ENCODE results near the gene ODAPH.

ODAPH gene

GRCh38 chr4:75552452-75552851, 3.4 kb upstream of the ODAPH start:
- no peak overlapping the region for H2AK5ac ChIP-seq (ENCODE audit: low read depth, low read length)
- H3K4me2 ChIP-seq (ENCODE audit: insufficient read depth, low read length, poor library complexity, severe bottlenecking), result no peak overlapping the region
- H2BK5ac ChIP-seq (ENCODE audit: low read length), result no peak overlapping the region
- H3K14ac ChIP-seq (ENCODE audit: low read length), result no peak overlapping the region
- no peak overlapping the region for H3K23ac ChIP-seq (ENCODE audit: low read depth, low read length, poor library complexity)
- H2BK120ac ChIP-seq (ENCODE audit: low read depth, low read length), result no peak overlapping the region
- no peak overlapping the region for H3K27ac ChIP-seq (replicated peaks; ENCODE audit: low read length)
- no peak overlapping the region for H3K18ac ChIP-seq (ENCODE audit: low read length)
- H2AFZ ChIP-seq (ENCODE audit: low read length), result no peak overlapping the region
- H4K91ac ChIP-seq (ENCODE audit: low read depth, low read length, poor library complexity), result no peak overlapping the region
- H3K4ac ChIP-seq (ENCODE audit: low read length), result no peak overlapping the region
- H3K4me3 ChIP-seq (ENCODE audit: low read length in 2 of 2), result no peak overlapping the region
- H4K8ac ChIP-seq (ENCODE audit: low read depth, low read length), result no peak overlapping the region
- H3K4me1 ChIP-seq (ENCODE audit: control insufficient read depth in 2 of 2, insufficient read depth in 1 of 2, low read depth in 1 of 2, low read length in 2 of 2), result peaks cover 5 to 6% of the 10 kb centered on the region in 2 donors
- no peak overlapping the region for H2BK12ac ChIP-seq (ENCODE audit: low read length)
- DNase-seq (ENCODE audit: low spot score), result no peak
- H2BK15ac ChIP-seq (ENCODE audit: low read length), result no peak overlapping the region
- no peak overlapping the region for H3K9ac ChIP-seq (ENCODE audit: low read depth, low read length, poor library complexity)
- H3K79me1 ChIP-seq (ENCODE audit: low read depth, low read length), result no peaks in the 10 kb centered on the region
- no peaks in the 10 kb centered on the region for H3K36me3 ChIP-seq (replicated peaks in 1 of 2; ENCODE audit: control insufficient read depth in 2 of 2, insufficient read depth in 2 of 2, low read length in 2 of 2)
- H3K9me3 ChIP-seq (replicated peaks in 1 of 2; ENCODE audit: control insufficient read depth in 2 of 2, insufficient read depth in 1 of 2, low read depth in 1 of 2, low read length in 2 of 2), result no peaks in the 10 kb centered on the region
- H3K27me3 ChIP-seq (ENCODE audit: control insufficient read depth in 3 of 3, insufficient read depth in 3 of 3, low read depth in 1 of 3, low read length in 3 of 3), result no peaks in the 10 kb centered on the region

DNA sequence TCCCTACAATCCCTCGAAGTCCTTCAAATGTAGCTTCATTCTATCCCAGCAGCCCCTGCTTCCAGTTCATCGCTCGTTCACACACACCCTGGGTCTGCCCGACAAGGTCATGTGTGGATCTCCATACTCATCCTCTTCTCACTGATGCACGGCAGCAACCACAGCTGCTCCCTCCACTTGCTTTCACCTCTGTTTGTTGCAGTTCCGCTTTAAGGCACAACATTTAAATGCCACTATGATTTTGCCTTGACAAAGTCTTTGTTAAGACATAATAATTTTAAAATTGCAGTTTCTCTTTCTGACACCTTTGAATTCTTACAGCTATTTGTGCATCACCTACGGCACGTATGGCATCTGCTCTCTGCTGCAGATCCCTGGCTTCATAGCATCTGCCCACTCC, 1.8 kb downstream of the ODAPH start:
- Histone ChIP-seq H3K9ac (ENCODE audit: low read depth, low read length, poor library complexity) (no peak overlapping the region), H2AK5ac (ENCODE audit: low read depth, low read length) (no peak overlapping the region), H2AFZ (ENCODE audit: low read length) (no peak overlapping the region), H3K4me3 (ENCODE audit: low read length in 2 of 2) (no peak overlapping the region), H3K4me1 (ENCODE audit: control insufficient read depth in 2 of 2, insufficient read depth in 1 of 2, low read depth in 1 of 2, low read length in 2 of 2) (peaks cover 3 to 6% of the 10 kb centered on the region in 2 donors), H2BK120ac (ENCODE audit: low read depth, low read length) (no peak overlapping the region), H3K23ac (ENCODE audit: low read depth, low read length, poor library complexity) (no peak overlapping the region), H2BK5ac (ENCODE audit: low read length) (no peak overlapping the region), H3K36me3 (replicated peaks in 1 of 2; ENCODE audit: control insufficient read depth in 2 of 2, insufficient read depth in 2 of 2, low read length in 2 of 2) (no peaks in the 10 kb centered on the region), H2BK15ac (ENCODE audit: low read length) (no peak overlapping the region), H4K8ac (ENCODE audit: low read depth, low read length) (no peak overlapping the region), H3K14ac (ENCODE audit: low read length) (no peak overlapping the region), H3K9me3 (replicated peaks in 1 of 2; ENCODE audit: control insufficient read depth in 2 of 2, insufficient read depth in 1 of 2, low read depth in 1 of 2, low read length in 2 of 2) (no peaks in the 10 kb centered on the region), H3K79me1 (ENCODE audit: low read depth, low read length) (no peaks in the 10 kb centered on the region), H3K18ac (ENCODE audit: low read length) (no peak overlapping the region), H3K4ac (ENCODE audit: low read length) (no peak overlapping the region), H3K27me3 (ENCODE audit: control insufficient read depth in 3 of 3, insufficient read depth in 3 of 3, low read depth in 1 of 3, low read length in 3 of 3) (no peaks in the 10 kb centered on the region), H4K91ac (ENCODE audit: low read depth, low read length, poor library complexity) (no peak overlapping the region), H3K4me2 (ENCODE audit: insufficient read depth, low read length, poor library complexity, severe bottlenecking) (no peak overlapping the region), H3K27ac (replicated peaks; ENCODE audit: low read length) (no peak overlapping the region), H2BK12ac (ENCODE audit: low read length) (no peak overlapping the region)
- WGBS, 2 donors (ENCODE audit: extremely low coverage in 2 of 2, insufficient read length in 2 of 2, insufficient replicate concordance in 1 of 2), result no CpG with 5 or more reads among the region's 8 CpGs
- no peak for DNase-seq (ENCODE audit: low spot score)

DNA sequence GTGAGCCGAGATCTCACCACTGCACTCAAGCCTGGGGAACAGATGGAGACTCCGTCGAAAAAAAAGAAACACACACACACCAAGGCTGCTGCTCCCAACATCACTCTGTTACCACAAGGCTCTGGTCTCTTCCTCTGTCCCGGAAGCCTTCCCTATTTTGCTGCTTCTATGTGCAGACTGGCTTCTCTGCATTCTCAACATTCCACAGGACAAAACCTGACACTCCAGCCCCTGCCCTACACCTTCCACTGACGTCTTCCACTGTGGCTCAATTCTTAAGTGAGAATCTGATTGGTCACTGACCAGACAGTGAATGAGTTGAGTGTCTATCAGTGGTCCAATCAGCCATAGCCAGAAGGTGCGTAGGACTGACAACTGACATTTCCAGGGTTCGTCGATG, 5.9 kb downstream of the ODAPH start:
- H2BK15ac ChIP-seq (ENCODE audit: low read length), result no peak overlapping the region
- no peak overlapping the region for H3K4me2 ChIP-seq (ENCODE audit: insufficient read depth, low read length, poor library complexity, severe bottlenecking)
- H3K4me1 ChIP-seq (ENCODE audit: control insufficient read depth in 2 of 2, insufficient read depth in 1 of 2, low read depth in 1 of 2, low read length in 2 of 2), result peaks cover 0 to 2% of the 10 kb centered on the region in 2 donors
- H3K9me3 ChIP-seq (replicated peaks in 1 of 2; ENCODE audit: control insufficient read depth in 2 of 2, insufficient read depth in 1 of 2, low read depth in 1 of 2, low read length in 2 of 2), result no peaks in the 10 kb centered on the region
- no peak overlapping the region for H2BK5ac ChIP-seq (ENCODE audit: low read length)
- no peak overlapping the region for H4K91ac ChIP-seq (ENCODE audit: low read depth, low read length, poor library complexity)
- H3K27me3 ChIP-seq (ENCODE audit: control insufficient read depth in 3 of 3, insufficient read depth in 3 of 3, low read depth in 1 of 3, low read length in 3 of 3), result no peaks in the 10 kb centered on the region
- no peak overlapping the region for H3K23ac ChIP-seq (ENCODE audit: low read depth, low read length, poor library complexity)
- WGBS, 2 donors (ENCODE audit: extremely low coverage in 2 of 2, insufficient read length in 2 of 2, insufficient replicate concordance in 1 of 2), result no CpG with 5 or more reads among the region's 8 CpGs
- no peaks in the 10 kb centered on the region for H3K36me3 ChIP-seq (replicated peaks in 1 of 2; ENCODE audit: control insufficient read depth in 2 of 2, insufficient read depth in 2 of 2, low read length in 2 of 2)
- no peak overlapping the region for H3K18ac ChIP-seq (ENCODE audit: low read length)
- no peaks in the 10 kb centered on the region for H3K79me1 ChIP-seq (ENCODE audit: low read depth, low read length)
- H3K9ac ChIP-seq (ENCODE audit: low read depth, low read length, poor library complexity), result no peak overlapping the region
- no peak overlapping the region for H2BK120ac ChIP-seq (ENCODE audit: low read depth, low read length)
- H3K14ac ChIP-seq (ENCODE audit: low read length), result no peak overlapping the region
- no peak overlapping the region for H4K8ac ChIP-seq (ENCODE audit: low read depth, low read length)
- DNase-seq (ENCODE audit: low spot score), result peak; percentile 37
- peak overlapping the region; percentile 52 for H3K27ac ChIP-seq (replicated peaks; ENCODE audit: low read length)
- no peak overlapping the region for H2AK5ac ChIP-seq (ENCODE audit: low read depth, low read length)
- H3K4me3 ChIP-seq (ENCODE audit: low read length in 2 of 2), result no peak overlapping the region
- no peak overlapping the region for H3K4ac ChIP-seq (ENCODE audit: low read length)
- peak overlapping the region; percentile 39 for H2AFZ ChIP-seq (ENCODE audit: low read length)
- no peak overlapping the region for H2BK12ac ChIP-seq (ENCODE audit: low read length)

GRCh38 chr4:75564023-75564422, 8.2 kb downstream of the ODAPH start:
- H3K9me3 ChIP-seq (replicated peaks in 1 of 2; ENCODE audit: control insufficient read depth in 2 of 2, insufficient read depth in 1 of 2, low read depth in 1 of 2, low read length in 2 of 2), result peaks cover 4 to 8% of the 10 kb centered on the region in 2 donors
- no peak overlapping the region for H2AK5ac ChIP-seq (ENCODE audit: low read depth, low read length)
- H3K9ac ChIP-seq (ENCODE audit: low read depth, low read length, poor library complexity), result no peak overlapping the region
- no peak overlapping the region for H2AFZ ChIP-seq (ENCODE audit: low read length)
- no peak overlapping the region for H2BK5ac ChIP-seq (ENCODE audit: low read length)
- no peak overlapping the region for H3K18ac ChIP-seq (ENCODE audit: low read length)
- H2BK120ac ChIP-seq (ENCODE audit: low read depth, low read length), result no peak overlapping the region
- H3K23ac ChIP-seq (ENCODE audit: low read depth, low read length, poor library complexity), result no peak overlapping the region
- no peak overlapping the region for H4K91ac ChIP-seq (ENCODE audit: low read depth, low read length, poor library complexity)
- H3K4me3 ChIP-seq (ENCODE audit: low read length in 2 of 2), result no peak overlapping the region
- no peaks in the 10 kb centered on the region for H3K27me3 ChIP-seq (ENCODE audit: control insufficient read depth in 3 of 3, insufficient read depth in 3 of 3, low read depth in 1 of 3, low read length in 3 of 3)
- no peak overlapping the region for H3K4me2 ChIP-seq (ENCODE audit: insufficient read depth, low read length, poor library complexity, severe bottlenecking)
- H3K4me1 ChIP-seq (ENCODE audit: control insufficient read depth in 2 of 2, insufficient read depth in 1 of 2, low read depth in 1 of 2, low read length in 2 of 2), result peaks cover 0 to 2% of the 10 kb centered on the region in 2 donors
- no peak overlapping the region for H3K4ac ChIP-seq (ENCODE audit: low read length)
- H3K14ac ChIP-seq (ENCODE audit: low read length), result no peak overlapping the region
- H3K27ac ChIP-seq (replicated peaks; ENCODE audit: low read length), result no peak overlapping the region
- no peak overlapping the region for H2BK12ac ChIP-seq (ENCODE audit: low read length)
- H3K79me1 ChIP-seq (ENCODE audit: low read depth, low read length), result no peaks in the 10 kb centered on the region
- no peak for DNase-seq (ENCODE audit: low spot score)
- WGBS, 2 donors (ENCODE audit: extremely low coverage in 2 of 2, insufficient read length in 2 of 2, insufficient replicate concordance in 1 of 2), result no CpG with 5 or more reads among the region's 11 CpGs
- H4K8ac ChIP-seq (ENCODE audit: low read depth, low read length), result no peak overlapping the region
- H3K36me3 ChIP-seq (replicated peaks in 1 of 2; ENCODE audit: control insufficient read depth in 2 of 2, insufficient read depth in 2 of 2, low read length in 2 of 2), result no peaks in the 10 kb centered on the region
- H2BK15ac ChIP-seq (ENCODE audit: low read length), result no peak overlapping the region
